Mammary epithelial cell (primary cell): ENCODE measurements around the gene CCR5AS.
"Not testable (repeated sequence)": the region's sequence is repeated elsewhere in the genome, so short reads cannot be mapped to it uniquely, and the experiment has no call there.

Experiments
- CTCF ChIP-seq, 2 donors: IDR thresholded peaks in 1 of 2; conservative IDR thresholded peaks in 1 of 2; 2 replicates each; pipeline ENCODE4 v1.5.1; 2011 to 2012; ENCODE audit warnings: inconsistent platforms in 2 of 2, low read length in 2 of 2, mild to moderate bottlenecking in 2 of 2, control low read depth in 1 of 2, low read depth in 1 of 2; ENCODE audit not compliant: insufficient read depth in 1 of 2; ENCODE audit errors: extremely low read depth in 1 of 2
- EZH2 ChIP-seq: IDR thresholded peaks from 2 replicates; pipeline ENCODE4 v1.6.1; 2012; ENCODE audit warnings: low read length, inconsistent platforms, borderline replicate concordance

DNA sequence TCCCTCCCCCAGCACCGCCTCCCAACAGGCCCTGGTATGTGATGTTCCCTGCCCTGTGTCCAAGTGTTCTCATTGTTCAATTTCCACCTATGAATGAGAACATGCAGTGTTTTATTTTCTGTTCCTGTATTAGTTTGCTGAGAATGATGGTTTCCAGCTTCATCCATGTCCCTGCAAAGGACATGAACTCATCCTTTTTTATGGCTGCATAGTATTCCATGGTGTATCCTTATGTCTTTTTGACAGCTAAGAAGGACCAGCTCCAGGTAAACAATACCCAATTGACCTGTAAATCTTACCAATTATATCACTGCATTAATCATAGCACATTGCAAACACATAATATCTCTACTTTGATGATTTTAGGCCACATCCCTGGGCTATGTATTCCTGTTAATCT lies 24.0 kb upstream of the CCR5AS start:
- TF ChIP-seq EZH2; CTCF (conservative IDR thresholded peaks at IDR 0.05 in 1 of 2, IDR thresholded peaks at IDR 0.05 in 1 of 2; ENCODE audit: extremely low read depth in 1 of 2, insufficient read depth in 1 of 2, low read depth in 1 of 2, low read length in 2 of 2): not testable (repeated sequence)
